Measurements from ENCODE around the gene RIMKLB.

RIMKLB gene

DNA sequence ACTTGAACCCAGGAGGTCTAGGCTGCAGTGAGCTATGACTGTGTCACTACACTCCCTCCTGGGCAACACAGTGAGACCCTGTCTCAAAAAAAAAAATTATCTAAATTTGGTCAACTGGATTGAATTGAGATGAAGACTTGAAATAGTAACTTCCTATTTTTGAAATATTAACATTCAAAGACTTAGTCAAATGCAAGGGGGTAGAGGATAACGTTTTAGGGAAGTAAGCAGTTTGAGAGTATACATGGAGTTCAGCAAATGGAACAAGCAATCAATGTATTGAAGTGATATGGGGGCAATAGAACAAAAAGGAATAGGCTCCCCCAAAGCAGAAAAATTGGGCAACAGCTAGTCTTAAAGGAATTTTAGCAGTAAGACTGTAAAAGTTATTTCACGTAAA lies 30.5 kb upstream of the RIMKLB start:
- Histone ChIP-seq H3K4me2 (ENCODE audit: low read length) (no peak overlapping the region), H3K9ac (ENCODE audit: low read length) (no peak overlapping the region), H4K20me1 (ENCODE audit: insufficient read depth, low read length) (no peaks in the 10 kb centered on the region), H3K36me3 (ENCODE audit: insufficient read depth, low read length) (no peaks in the 10 kb centered on the region), H3K27ac (ENCODE audit: low read depth, low read length, poor library complexity, severe bottlenecking) (no peak overlapping the region), H3K79me2 (ENCODE audit: insufficient read depth, low read length) (no peaks in the 10 kb centered on the region), H3K4me3 (ENCODE audit: low read depth, low read length, poor library complexity, severe bottlenecking) (no peak overlapping the region), H3K9me3 (ENCODE audit: low read length) (no peaks in the 10 kb centered on the region; the same call in 1 of the 2 replicates), H3K4me1 (ENCODE audit: insufficient read depth, low read length, severe bottlenecking) (peaks cover 9% of the 10 kb centered on the region), H3F3A (ENCODE audit: insufficient read depth, low read length) (no peaks in the 10 kb centered on the region), H2AFZ (ENCODE audit: low read length) (peak overlapping the region; percentile 69; the same call in 1 of the 2 replicates), H3K27me3 (ENCODE audit: insufficient read depth, low read length) (no peaks in the 10 kb centered on the region), H3K9me2 (ENCODE audit: low read depth, low read length) (no peaks in the 10 kb centered on the region)
- TF ChIP-seq EZH2 (IDR thresholded peaks at IDR 0.05; ENCODE audit: borderline replicate concordance, low read length): no peak
- TF ChIP-seq, protein P1, sequence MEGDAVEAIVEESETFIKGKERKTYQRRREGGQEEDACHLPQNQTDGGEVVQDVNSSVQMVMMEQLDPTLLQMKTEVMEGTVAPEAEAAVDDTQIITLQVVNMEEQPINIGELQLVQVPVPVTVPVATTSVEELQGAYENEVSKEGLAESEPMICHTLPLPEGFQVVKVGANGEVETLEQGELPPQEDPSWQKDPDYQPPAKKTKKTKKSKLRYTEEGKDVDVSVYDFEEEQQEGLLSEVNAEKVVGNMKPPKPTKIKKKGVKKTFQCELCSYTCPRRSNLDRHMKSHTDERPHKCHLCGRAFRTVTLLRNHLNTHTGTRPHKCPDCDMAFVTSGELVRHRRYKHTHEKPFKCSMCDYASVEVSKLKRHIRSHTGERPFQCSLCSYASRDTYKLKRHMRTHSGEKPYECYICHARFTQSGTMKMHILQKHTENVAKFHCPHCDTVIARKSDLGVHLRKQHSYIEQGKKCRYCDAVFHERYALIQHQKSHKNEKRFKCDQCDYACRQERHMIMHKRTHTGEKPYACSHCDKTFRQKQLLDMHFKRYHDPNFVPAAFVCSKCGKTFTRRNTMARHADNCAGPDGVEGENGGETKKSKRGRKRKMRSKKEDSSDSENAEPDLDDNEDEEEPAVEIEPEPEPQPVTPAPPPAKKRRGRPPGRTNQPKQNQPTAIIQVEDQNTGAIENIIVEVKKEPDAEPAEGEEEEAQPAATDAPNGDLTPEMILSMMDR (IDR thresholded peaks at IDR 0.05; ENCODE audit: low read length): no peak

DNA sequence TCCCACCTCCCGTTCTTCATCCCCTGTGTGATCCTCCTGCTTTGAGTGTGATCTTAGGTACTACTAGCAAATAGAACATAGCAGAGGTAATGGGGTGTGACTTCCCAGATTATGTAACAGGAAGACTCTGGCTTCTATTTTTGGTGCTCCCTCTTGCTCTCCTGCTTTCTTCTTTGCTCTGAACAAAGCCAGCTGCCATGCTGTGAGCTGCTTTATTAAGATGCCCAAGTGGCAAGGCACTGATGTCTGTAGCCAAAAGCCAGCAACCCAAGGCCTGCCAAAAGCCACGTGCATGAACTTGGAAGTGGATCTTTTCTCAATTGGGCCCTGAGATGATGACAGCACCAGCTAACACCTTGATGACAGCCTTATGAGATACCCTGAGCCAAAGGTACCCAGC lies 29.4 kb upstream of the RIMKLB start:
- Histone ChIP-seq H3K36me3 (ENCODE audit: insufficient read depth, low read length) (no peaks in the 10 kb centered on the region), H3K4me1 (ENCODE audit: insufficient read depth, low read length, severe bottlenecking) (peaks cover 9% of the 10 kb centered on the region), H3K4me3 (ENCODE audit: low read depth, low read length, poor library complexity, severe bottlenecking) (no peak overlapping the region), H2AFZ (ENCODE audit: low read length) (no peak overlapping the region), H3K27me3 (ENCODE audit: insufficient read depth, low read length) (no peaks in the 10 kb centered on the region), H3K9ac (ENCODE audit: low read length) (no peak overlapping the region), H3F3A (ENCODE audit: insufficient read depth, low read length) (no peaks in the 10 kb centered on the region), H3K79me2 (ENCODE audit: insufficient read depth, low read length) (no peaks in the 10 kb centered on the region), H4K20me1 (ENCODE audit: insufficient read depth, low read length) (no peaks in the 10 kb centered on the region), H3K9me2 (ENCODE audit: low read depth, low read length) (no peaks in the 10 kb centered on the region), H3K27ac (ENCODE audit: low read depth, low read length, poor library complexity, severe bottlenecking) (no peak overlapping the region), H3K4me2 (ENCODE audit: low read length) (no peak overlapping the region), H3K9me3 (ENCODE audit: low read length) (no peaks in the 10 kb centered on the region; the same call in 1 of the 2 replicates)
- TF ChIP-seq, protein P1 (IDR thresholded peaks at IDR 0.05; ENCODE audit: low read length): no peak
- TF ChIP-seq EZH2 (IDR thresholded peaks at IDR 0.05; ENCODE audit: borderline replicate concordance, low read length): no peak

DNA sequence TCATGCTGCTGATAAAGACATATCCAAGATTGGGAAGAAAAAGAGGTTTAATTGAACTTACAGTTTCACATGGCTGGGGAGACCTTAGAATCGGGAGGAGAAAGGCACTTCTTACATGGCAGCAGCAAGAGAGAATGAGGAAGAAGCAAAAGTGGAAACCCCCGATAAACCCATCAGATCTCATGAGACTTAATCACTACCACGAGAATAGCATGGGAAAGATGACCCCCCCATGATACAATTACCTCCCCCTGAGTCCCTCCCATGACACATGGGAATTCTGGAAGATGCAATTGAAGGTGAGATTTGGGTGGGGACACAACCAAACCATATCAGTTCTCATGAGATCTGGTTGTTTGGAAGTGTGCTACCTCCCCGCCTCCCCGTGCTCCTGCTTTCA lies 25.4 kb upstream of the RIMKLB start:
- no peaks in the 10 kb centered on the region for H3F3A ChIP-seq (ENCODE audit: insufficient read depth, low read length)
- H3K79me2 ChIP-seq (ENCODE audit: insufficient read depth, low read length): no peaks in the 10 kb centered on the region
- H3K4me2 ChIP-seq (ENCODE audit: low read length): no peak overlapping the region
- H3K27ac ChIP-seq (ENCODE audit: low read depth, low read length, poor library complexity, severe bottlenecking): no peak overlapping the region
- peaks cover 23% of the 10 kb centered on the region for H3K4me1 ChIP-seq (ENCODE audit: insufficient read depth, low read length, severe bottlenecking)
- no peak overlapping the region for H3K4me3 ChIP-seq (ENCODE audit: low read depth, low read length, poor library complexity, severe bottlenecking)
- no peaks in the 10 kb centered on the region for H3K9me2 ChIP-seq (ENCODE audit: low read depth, low read length)
- H3K36me3 ChIP-seq (ENCODE audit: insufficient read depth, low read length): no peaks in the 10 kb centered on the region
- H2AFZ ChIP-seq (ENCODE audit: low read length): no peak overlapping the region
- H4K20me1 ChIP-seq (ENCODE audit: insufficient read depth, low read length): no peaks in the 10 kb centered on the region
- no peaks in the 10 kb centered on the region; the same call in 1 of the 2 replicates for H3K9me3 ChIP-seq (ENCODE audit: low read length)
- TF ChIP-seq, protein P1 (IDR thresholded peaks at IDR 0.05; ENCODE audit: low read length): no peak
- TF ChIP-seq EZH2 (IDR thresholded peaks at IDR 0.05; ENCODE audit: borderline replicate concordance, low read length): no peak
- H3K9ac ChIP-seq (ENCODE audit: low read length): no peak overlapping the region
- no peaks in the 10 kb centered on the region for H3K27me3 ChIP-seq (ENCODE audit: insufficient read depth, low read length)
